ENCODE data around the gene IPO8. TPM values are rescaled to one million over a fixed set of nuclear protein-coding genes. Genes with fewer than 3 reads are reported as not detected.

Gene IPO8
- total RNA-seq, 1 donor from 2014 or later, result 45.9 TPM

Other genes with a start within 250 kb of the IPO8 start
- gene CAPRIN2, start 59.1 kb upstream of the IPO8 start, total RNA-seq, result 8.6 and 12.2 TPM in 2 replicates
- not detected in 2 replicates for gene TSPAN11, start 230.9 kb upstream of the IPO8 start, total RNA-seq

Data from activated CD4-positive, alpha-beta T cell treated with anti-CD3 and anti-CD28 coated beads, Interleukin-2, amount 10 ng/mL, durations not matched to agents 24 days and 14 days (primary cell).